Measurements from ENCODE around the gene TMEM255B.

The TMEM255B gene

DNA sequence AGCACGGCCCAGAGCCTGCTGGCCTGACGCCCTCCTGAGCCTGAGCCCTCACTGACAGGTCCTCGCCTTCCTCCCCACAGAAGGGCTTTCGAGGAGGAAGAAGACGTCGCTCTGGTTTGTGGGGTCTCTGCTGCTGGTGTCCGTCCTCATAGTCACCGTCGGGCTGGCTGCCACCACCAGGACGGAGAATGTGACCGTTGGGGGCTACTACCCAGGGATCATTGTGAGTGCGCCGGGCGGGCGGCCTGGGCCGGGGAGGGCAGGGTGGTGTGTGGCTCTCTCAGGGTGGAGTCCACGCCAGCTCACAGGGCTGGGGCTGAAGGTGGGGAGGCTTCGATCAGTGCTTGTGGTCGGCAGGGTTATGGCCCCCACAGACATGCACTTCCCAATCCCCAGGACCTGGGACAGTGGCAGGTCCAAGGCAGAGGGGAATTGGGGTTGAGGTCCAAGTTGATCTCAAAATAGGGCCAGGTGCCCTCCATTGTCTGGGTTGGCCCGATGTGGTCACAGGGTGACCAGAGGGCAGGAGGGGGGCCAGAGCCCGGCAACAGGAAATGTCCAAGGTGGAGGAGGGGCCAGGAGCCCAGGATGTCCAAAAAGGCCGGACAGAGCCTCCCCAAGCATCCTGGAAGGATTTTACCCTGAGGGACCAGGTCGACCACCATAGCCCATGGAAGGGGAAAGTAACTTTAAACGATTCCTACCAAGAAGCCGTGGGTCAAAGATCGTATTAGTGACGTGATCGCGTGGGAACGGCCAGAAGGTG is 7.2 kb downstream of the TMEM255B start:
- no peak for DNase-seq (ENCODE audit: low read depth in 3 of 3)

DNA sequence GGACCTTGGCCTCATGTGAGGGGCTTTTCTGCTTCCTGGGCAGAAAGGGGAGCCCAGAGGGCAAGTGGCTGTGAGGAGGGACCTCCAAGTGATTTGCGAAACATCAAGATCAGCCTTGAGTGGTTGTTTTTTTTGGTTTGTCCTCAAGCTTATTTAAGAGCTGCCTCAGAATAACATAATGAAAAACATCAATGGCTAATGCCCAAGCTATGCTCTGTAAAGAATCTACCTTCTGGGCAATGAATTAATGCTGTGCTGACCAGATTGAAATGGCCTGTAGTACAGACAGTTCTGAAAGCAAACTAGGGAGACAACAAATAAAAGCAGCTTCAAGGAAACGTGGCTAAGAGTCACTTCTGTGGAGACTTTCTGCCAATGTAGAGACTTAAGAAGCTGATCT is 8.3 kb downstream of the TMEM255B start:
- DNase-seq (ENCODE audit: low read depth in 3 of 3) = no peak

DNA sequence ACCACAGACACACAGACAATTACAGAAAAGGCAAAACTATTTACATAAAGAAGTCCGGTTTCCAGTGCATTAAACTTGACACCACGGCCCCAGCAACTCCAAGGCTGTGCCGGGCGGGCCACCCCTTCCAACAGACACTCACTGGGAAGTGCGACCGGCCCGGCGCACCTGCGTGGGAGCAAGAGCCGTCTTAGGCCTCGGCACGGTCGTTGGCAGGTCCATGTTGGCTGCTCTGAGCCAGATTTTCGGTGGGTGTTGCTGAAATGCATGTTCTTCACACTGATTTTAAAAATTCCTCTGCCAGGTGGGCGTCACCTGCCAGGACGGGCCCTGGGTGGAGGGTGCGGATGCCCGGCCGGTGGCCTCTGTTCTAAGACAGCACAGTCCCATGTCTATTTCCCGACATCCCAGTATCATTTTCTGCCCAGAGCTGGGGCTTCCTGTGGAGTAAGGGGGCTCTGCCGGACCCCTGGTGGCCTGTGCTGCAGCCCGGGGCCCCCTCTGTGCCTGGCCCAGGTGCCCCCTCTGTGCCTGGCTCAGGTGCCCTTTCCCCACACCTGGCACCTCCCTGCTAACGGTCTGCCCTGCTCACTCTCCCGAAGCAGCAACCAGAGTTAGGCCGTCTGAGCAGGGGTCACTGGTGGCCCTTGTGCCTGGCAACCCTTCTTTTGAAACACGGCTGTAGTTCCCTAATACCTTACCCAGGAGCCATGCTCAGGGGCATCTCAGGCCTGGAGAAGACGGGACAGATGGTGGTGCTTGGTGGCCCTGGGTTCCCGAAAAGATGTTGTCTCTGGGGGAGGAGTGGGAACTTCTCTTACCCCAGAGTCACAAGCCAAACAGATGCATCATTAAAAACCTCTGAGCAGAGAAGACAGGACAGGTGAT is 9.2 kb downstream of the TMEM255B start:
- DNase-seq (ENCODE audit: low read depth in 3 of 3) = no peak

DNA sequence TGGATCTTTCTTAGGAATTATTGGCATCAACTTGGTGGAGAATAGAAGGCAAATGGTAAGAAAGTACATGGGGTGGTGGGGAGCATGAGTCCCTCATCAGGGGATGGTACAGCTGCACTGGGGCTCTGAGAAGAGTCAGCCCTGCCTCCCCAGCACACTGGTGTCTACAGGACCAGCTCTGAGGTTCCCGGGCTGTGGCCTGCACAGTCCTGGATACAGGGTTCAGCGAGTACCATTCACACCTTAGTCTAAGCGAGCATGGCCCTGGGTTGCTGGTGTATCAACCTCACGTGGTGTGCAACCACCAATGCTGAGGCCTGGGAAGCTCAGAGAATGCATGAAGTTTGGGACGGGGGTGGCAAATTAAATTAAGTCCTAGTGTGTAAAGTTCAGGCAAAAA is 10.1 kb downstream of the TMEM255B start:
- no peak for DNase-seq (ENCODE audit: low read depth in 3 of 3)

DNA sequence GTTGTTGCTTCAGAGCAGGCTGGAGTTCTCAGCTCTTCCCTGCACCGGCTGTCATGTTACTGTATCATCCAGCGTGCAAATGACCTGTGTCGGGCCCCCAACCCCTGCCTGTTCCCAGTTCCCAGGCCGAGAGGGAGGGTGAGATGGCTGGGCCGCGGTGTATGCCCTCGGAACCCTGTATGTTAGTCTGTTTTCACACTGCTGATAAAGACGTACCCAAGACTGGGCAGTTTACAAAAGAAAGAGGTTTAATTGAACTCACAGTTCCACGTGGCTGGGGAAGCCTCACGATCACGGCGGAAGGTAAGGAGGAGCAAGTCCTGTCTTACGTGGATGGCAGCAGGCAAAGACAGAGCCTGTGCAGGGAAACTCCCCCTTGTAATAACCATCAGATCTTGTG is 10.9 kb downstream of the TMEM255B start:
- DNase-seq (ENCODE audit: low read depth in 3 of 3) = no peak

DNA sequence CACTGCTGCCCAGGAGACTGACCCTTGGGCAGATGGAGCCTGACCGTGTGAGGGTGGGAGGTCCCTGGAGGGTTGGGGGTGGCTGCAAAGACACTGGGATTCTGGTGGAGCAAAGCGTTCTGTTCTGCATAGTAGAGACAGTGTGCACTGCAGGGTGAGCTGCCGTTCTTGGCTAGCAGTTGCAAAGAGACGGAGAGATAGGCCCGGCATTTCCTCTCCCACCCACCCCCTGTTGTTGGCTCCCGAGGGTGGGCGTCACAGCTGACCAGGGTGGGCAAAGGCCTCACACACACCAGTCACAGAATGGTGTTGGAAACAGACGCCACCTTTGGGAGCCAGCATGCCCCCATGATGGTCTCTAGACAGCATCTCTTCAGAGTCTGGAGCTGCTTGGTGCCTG is 11.4 kb downstream of the TMEM255B start:
- no peak for DNase-seq (ENCODE audit: low read depth in 3 of 3)

DNA sequence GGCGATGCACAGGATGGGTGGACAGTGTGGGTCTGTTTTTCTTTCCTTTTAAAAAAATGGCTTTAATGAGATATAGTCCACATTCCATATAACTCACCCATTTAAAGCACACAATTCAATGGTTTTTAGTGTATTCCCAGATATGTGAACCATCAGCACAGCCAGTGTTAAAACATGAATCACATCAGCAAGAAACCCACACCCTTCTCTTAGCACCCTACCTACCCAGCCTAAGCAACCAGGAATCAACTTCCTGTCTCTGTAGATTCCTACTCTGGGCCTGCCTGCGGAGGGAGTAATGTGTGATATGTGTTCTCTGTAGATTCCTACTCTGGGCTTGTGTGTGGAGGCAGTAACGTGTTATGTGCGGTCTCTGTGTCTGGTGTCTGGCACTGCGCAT is 11.9 kb downstream of the TMEM255B start:
- DNase-seq (ENCODE audit: low read depth in 3 of 3) = no peak

DNA sequence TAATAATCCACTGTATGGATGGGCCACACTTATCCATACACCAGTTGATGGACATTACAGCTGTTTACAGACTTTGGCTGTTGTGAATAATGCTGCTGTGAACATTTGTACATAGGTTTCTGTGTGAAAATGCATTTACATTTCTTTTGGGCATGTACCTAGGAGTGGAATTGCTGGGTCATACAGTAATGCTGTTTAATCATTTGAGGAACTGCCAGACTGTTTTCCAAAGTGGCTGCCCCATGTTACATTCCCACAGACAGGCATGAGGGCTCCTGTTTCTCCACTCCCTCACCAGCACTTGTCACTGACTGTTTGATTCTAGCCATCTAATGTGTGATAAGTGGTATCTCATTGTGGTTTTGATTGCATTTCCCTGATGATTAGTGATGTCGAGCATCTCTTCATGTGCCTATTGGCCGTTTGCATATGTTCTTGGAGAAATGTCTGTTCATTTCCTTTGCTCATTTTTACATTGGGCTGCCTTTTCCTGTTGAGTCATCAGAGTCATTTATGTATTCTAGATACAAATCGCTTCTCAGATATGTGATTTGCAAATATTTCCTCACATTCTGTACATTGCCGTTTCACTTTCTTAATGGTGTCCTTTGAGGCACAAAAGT is 12.8 kb downstream of the TMEM255B start:
- no peak for DNase-seq (ENCODE audit: low read depth in 3 of 3)

DNA sequence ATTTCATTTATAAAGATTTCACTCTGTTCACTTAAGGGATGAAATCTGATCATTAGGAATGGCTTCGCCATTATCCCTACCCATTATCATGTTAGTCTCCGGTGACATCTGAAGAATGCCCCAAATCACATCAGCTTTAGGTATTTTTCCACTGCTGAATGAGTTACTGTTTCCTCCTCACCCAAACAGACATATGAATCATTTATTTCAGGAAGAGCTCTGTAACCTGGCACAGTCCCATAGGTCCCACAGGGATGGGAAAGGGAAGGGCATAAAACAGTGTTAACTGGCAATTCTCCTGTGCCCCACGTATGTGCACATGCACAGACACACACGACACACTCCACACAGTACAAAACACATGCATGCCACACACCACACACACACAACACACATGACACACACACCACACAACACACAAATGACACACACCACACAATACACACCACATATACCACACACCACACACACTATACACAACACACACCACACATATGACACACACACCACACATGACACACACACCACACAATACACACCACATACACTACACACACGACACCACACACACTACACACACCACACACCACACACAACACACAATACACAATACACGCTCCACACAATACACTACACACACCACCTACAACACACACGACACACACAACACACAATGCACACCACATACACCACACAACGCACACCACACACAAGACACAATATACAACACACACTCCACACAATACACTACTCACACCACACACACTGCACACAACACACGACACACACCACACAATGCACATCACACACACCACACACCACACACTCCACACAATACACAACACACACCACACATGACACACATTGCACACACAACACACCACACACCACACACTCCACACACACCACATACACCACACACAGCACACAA is 15.4 kb downstream of the TMEM255B start:
- no peak for DNase-seq (ENCODE audit: low read depth in 3 of 3)

DNA sequence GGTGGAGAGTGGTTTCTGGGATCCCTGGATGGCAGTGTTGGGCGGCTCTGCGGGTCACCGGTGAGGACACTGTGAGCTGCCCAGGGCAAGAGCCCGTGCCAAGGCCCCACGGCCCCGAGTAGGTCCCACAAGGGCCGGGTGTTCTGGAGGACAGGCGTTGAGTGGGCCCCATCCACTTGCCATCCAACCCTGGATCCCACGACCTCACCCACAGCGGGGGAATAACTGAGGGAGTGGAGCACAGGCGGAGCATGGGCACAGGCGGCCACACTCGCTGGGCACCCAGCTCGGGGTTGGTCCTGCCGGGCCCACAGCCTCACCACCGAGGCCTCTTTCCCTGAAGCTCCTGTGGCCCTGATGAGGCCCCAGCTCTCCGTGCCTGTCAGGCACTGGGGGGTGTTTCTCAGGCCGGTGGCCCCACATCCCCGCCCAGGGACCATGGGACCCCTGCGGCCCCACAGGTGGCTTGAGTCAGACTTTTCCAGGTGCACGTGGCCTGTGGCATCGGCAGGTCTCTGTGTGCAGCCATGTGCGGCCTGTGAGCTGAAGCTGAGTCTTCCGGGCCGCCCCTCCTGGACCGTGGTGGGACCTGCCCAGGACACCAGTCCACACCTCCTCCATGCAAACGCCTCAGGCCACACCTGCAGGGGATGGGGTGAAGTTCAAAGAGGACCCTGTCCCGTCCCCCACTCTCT is 16.6 kb downstream of the TMEM255B start:
- no peak for DNase-seq (ENCODE audit: low read depth in 3 of 3)

DNA sequence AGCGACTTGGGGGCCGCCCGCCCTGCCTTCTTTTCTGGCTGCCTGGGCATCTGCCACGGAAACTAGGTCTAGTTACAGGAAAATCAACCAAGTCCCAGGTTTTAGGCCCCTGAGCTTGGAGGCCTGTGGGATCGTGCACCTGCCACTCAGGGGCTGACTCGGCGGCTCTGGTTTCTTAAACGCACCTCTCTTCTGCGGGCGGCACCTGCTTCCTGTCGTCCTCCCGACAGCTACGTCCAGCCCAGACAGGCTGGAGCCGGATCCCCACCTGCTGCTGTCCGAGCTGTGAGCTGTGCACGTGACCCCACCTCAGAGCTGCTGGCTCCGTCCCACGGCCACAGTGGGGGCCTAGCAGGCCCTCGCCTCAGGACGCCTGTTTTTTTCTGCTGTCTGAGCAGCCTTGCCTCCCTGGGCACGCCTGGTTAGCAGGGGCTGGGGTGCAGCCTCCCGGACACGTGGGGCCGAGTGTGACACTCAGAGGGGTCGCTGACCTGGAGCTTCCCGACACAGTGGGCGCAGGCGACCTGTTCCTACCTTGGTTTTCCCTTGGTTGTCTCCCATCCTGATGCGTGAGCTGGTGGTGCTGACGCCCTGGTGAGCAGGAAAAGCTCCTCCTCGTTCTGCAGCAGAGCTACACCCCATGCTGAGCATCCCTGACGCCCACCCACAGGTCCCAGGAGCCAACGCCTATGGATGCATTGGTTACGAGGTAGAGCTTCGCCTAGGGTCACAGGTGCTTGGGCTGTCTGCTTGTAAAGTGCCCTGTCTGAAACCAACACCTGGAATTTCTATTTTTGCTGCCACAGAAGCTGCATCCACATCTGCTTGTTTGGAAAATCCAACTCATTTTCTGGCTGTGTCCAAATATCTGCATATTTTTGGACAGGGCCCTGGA is 17.5 kb downstream of the TMEM255B start:
- no peak for DNase-seq (ENCODE audit: low read depth in 3 of 3)

DNA sequence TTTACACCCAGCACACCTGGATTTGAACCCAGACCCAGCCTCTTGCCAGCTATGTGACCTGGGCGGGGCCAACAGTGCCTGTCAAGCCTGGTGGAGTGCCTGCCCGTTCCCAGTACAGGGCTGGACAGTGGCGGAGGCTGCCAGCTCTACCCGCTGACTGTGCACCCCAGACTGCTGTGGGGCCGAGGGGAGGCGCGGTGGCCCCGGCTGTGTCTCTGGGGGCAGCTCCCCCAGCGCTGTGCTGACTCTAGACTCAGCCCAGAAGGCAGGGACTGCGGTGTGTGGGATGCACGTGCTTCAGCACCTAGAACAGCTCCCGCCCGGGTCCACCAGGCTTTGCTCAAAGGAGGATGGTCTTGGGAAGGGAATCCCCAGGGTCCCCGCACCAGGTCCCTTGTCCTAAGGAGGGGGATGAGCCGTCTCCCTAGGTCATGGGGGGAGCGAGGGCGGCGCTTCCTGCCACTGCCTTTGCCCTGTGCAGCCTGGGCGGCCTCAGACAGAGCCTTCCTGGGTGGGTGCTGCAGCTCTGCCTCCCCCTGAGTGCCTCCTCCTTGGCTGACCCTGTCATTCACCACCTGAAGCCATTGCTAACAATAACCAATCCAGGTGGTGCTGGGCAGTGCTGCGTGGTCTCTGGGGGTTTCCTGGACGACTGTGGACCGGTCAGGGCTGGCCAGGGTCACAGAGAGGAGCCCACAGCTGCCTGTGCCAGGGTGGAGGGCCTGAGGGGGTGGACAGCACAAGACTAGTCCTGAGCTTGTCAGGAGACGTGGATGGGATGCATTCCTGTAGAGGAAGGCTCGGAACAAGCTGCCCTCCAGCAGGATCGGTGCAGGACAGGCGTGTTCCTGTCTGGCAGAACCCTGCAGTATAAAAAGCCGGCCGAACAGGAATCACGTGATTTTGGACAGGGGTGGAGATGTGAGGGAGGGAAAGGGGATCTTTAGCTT is 18.6 kb downstream of the TMEM255B start:
- DNase-seq (ENCODE audit: low read depth in 3 of 3) = no peak

DNA sequence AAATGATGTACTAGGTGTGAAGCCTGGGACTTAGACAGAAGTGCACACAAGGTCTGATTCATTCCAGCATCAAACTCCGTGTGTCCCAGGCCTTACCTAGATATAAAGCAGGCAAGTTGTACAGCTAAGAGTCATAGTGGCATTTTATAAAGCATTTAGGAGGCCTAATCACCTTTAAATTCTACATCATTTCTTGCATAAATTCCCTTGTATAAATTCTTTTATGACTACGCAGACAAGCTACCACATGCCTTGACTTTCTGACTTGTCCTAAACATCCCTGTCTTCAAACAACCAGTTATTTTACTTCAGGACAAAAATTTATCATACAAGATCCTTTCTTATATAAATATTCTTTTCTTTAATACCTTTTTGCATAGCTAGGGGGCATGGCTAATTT is 22.5 kb downstream of the TMEM255B start:
- no peak for DNase-seq (ENCODE audit: low read depth in 3 of 3)

DNA sequence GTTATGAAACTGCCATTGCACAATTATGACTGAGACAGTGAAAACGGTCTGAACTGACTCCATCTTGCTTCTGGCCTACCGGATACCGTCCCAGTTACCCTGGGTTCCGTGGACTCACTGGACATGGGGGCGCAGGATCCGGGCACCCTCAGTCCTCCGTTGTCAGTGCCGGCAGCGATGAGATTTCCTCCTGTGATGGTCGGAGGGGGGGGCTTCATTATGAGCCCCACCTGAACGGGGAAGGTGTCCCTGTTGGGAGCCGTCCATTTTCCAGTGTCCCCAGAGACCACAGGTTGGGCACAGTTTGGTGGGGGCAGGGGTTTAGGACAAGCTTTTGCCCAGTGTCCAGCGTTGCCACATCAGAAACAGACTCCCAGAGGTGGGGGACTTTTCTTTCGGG is 23.4 kb downstream of the TMEM255B start:
- no peak for DNase-seq (ENCODE audit: low read depth in 3 of 3)

DNA sequence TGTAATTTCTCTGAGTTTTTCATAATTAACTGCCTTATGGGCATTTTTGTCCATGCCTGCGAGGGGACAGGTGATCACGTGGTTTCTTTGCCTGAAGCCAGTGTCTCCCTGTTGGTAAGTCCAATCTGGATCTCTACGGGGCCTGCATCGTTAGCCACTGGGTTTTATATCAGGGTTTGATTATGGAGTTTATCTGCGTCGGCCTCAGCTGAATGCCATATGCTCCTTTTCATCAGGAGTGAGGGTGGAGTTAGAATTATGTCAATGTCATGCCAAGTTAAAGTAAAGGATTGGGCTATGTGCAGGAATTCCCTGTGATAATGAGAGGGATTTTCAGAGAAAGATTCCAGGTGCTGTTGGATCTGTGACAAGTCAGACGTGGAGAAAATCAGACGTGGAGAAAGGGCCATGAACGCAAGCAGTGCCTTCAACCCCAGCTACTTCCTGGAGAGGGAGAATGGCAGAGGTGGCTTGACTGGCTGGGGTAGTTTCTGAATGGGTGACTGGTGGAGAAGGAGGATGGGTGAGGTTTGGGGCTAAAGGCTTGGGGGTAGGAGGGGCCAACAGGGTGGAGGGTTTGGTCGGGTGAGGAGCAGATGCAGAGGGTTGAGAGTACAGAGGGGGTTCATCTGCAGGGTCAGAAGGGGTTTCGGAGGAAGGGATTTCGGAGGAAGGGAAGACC is 24.3 kb downstream of the TMEM255B start:
- DNase-seq (ENCODE audit: low read depth in 3 of 3) = no peak

DNA sequence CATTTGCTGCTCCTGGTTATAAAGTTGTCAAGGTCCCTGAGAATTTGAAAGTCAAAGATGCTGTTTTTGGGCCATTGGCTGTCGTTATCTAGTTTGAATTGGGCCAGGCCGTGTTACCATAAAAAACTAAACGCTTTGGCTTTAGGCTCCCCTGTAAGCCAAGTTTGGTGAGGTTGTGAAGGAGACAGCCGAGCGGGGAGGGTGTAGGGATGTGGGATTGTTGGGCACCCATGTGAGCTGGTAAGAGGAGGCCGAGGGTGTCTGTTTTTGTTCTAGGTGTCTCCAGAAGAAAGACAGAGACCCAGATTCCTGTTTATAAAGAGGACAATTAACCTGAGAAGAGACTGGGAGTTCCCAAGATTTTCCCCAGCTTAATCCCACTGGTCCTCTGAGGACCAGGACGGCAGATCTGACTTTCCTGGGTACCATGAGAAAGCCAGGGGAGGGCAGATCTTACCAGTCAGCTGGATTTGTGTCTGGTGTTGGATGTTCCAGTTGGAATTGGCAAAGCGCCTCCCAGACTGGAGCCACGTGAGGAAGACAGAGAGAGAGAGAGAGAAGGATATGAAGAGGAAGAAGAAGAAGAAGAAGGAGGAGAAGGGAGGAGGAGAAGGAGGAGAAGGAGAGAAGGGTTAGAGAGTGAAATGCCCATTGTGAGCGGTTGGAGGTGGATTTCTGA is 25.1 kb downstream of the TMEM255B start:
- DNase-seq (ENCODE audit: low read depth in 3 of 3) = no peak

DNA sequence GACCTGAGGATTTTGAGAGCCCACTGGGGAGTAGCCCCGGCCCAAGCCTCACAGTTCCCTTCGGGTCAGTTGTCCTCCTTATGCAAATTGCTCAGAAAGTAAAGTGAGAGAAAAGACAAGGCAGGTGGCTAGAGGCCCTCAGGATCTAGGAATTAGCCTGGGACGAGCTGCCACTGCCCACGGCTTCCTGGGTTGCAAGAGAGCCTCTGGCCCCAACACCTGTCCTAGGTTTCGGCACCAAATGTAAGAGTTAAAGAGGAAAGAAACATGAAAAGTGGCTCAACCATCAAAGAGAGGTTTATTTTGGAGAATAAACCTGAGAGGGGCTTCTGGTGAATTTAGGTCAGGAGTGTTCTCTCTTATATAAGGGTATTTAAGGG is 25.6 kb downstream of the TMEM255B start:
- DNase-seq (ENCODE audit: low read depth in 3 of 3) = no peak

All from stimulated activated CD4-positive, alpha-beta T cell treated with anti-CD3 and anti-CD28 coated beads, TNF-alpha, amount 100 ng/mL, for 48 hours (primary cell).